Astrocyte (in vitro differentiated cells and primary cell): ENCODE measurements around the gene MAN1C1.

Source experiments
- EZH2 ChIP-seq: IDR thresholded peaks from 2 replicates; pipeline ENCODE4 v1.6.1; 2012; ENCODE audit warnings: mild to moderate bottlenecking, low read length, inconsistent platforms; ENCODE audit not compliant: insufficient read depth
- TF ChIP-seq, protein P1 (sequence below): IDR thresholded peaks from 2 replicates; pipeline ENCODE4 v1.5.1; 2011; ENCODE audit warnings: low read depth, mild to moderate bottlenecking, inconsistent platforms, low read length, moderate library complexity; ENCODE audit not compliant: insufficient read depth

DNA sequence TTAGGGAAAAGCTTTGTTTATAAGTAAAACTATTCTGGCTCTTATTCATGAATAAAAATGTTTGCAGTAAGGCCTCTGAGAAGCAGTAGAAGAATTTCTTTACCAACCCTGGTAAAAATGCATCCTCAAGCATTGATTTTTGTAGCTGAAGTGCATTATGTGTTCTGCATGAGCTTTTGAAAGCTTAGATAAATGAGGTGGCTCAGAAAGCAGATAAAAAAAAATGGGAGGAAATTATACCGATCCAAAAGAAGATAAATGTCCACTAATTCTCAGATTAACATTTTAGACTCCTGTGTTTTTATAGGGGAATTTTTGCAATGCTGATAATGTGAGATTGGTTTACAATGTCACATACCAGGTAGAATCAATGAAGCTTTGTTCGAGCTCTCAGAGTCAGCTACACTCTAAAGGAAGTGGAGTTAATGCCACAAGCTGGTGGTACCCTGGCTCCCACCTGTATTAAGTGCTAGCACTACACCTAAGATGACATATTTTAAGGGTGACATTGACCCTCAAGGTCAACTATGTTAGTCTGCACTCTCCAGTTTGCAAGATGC lies 97.9 kb downstream of the MAN1C1 start:
- TF ChIP-seq, protein P1, sequence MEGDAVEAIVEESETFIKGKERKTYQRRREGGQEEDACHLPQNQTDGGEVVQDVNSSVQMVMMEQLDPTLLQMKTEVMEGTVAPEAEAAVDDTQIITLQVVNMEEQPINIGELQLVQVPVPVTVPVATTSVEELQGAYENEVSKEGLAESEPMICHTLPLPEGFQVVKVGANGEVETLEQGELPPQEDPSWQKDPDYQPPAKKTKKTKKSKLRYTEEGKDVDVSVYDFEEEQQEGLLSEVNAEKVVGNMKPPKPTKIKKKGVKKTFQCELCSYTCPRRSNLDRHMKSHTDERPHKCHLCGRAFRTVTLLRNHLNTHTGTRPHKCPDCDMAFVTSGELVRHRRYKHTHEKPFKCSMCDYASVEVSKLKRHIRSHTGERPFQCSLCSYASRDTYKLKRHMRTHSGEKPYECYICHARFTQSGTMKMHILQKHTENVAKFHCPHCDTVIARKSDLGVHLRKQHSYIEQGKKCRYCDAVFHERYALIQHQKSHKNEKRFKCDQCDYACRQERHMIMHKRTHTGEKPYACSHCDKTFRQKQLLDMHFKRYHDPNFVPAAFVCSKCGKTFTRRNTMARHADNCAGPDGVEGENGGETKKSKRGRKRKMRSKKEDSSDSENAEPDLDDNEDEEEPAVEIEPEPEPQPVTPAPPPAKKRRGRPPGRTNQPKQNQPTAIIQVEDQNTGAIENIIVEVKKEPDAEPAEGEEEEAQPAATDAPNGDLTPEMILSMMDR: no peak
- no peak for TF ChIP-seq EZH2
